ENCODE measurements around the gene PDK4.
"Not testable (repeated sequence)": the region's sequence is repeated elsewhere in the genome, so short reads cannot be mapped to it uniquely, and the experiment has no call there.

PDK4 gene

DNA sequence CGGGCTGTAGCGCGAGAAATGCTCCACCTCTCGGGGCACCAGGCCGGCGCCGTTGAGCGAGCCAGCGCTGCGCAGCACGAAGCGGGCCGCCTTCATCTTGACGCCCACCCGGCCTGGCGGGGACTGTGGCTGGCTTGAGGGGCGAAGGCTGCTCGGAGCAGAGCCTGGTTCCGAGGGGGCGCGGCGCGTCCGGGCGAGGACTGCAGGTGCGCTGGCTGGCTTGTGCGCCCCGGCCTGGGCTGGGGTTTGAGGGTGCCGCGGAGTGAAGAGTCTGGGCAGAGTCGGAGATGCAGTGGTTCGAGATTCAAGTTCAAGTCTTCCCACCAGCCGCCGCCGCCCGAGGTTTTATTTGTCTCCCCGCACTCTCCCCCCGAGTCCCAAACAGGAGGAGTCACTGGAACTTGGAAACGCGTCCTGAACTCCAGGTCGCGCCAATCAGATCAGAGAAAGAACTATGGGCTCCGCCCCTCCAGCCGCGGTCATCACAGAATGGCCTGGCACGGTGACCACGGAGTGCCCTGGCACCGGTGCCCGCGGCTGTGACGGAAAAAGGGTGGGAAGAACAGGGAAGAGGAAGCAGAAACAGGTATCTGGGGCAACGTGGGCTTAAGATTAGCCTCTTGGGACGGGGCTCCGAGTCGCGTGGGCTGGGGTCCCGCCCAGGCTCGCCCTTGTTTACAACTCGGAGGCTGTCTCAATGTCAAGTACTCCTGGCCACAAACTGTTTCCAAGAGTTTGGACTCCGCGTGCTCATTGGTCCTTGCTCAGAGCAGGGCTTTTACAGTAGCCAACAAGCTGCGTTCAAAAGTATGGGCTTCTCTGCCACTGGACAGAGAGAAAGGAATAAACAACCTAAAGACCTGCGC is at the start of gene PDK4:
Gene PDK4, minus strand, starts transcription at position 319 of the 866 bp plus-strand sequence. Its CDS starts 223 bp downstream, at position 96.
- DNase-seq, result peak; percentile 56

DNA sequence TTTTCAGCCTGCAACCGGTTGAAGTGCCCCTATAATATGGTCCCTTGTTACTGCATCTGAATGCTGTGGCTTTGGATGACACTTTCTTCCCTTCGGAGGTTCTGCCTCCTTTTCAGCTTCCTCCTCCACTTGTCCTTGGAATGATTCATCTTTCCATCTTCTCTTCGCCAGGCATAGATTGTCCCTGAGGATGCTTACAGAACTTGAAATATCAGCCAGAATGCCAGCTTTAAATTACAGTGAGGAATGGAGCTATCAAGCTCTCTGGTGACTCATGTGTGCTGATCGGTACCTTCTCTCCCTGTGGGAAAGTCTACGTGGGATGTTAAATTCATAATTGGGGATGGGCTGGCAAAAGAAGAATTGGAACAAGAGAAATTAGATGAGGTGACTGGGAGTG is 45.9 kb upstream of the PDK4 start:
- no peak for DNase-seq

DNA sequence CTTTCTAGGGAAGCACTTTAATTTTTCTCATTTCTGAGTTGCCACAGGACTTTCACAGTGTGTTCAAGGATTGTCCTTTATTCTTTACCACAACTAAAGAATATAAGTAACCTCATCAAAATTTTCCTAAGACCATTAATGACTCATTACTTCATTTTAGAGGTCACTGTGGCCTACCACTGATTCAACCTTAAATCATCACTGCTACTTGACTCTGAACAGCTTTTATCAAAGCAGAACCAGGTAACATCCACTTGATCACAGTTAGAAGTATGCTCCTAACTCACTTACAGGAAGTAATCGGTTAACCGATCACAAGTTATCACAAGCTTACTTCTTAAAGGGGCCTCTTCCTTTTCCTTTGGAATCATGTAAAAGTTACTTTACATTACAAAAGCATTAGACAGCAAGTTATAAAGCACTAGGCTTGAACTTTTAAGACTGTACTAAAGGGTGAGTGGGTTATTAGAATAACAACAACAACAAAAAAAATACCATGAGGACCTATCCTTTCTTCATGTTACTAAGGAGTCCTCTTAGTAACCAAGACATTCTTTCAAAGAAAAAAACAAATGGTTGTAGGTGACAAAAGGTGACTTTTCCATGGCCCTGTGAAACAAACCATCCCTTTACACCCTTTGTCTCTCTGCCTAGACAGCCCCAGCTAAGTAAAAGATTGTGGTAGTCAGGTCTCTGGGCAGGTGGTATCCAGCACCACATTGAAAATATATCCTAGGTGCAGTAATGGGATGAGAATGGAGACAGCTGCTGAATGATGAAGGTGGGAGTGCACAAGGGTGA is 40.0 kb upstream of the PDK4 start:
- no peak for DNase-seq

DNA sequence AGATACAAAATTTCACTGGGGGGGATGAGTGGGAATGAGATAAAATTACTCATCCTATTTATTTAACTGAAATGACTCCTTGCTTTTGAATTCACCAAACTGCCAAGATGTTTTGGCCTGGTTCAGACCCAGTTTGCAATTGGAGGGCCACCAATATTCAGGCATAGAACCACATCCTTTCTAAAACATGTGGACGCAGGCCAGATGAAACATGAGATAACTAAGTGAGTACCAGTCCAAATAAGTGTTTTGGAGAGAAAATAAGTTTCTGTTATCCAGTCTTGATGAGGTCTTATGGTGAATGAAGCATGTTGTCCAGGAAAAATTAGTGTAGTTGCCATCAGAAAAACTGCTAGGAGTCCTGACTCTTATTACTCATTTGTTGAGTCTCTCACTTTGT is 36.3 kb upstream of the PDK4 start:
- DNase-seq, result no peak

DNA sequence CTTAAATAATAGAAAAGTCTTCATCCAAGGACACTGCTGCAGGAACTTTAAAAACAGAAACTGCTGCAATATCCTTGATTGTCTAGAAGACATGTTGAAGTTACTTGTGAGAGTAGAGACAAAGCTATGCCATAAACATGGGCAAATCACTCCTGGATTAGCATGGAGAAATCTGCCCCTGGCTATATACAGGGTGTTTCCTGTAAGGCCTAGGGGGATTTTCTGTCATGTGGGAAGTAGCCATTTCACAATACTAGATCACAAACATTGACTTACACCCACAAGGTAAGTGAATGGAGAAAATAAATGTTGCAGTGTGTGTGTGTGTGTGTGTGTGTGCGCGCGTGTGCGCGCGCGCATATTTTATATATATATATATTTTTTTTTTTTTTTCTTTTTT is 35.2 kb upstream of the PDK4 start:
- DNase-seq, result no peak

DNA sequence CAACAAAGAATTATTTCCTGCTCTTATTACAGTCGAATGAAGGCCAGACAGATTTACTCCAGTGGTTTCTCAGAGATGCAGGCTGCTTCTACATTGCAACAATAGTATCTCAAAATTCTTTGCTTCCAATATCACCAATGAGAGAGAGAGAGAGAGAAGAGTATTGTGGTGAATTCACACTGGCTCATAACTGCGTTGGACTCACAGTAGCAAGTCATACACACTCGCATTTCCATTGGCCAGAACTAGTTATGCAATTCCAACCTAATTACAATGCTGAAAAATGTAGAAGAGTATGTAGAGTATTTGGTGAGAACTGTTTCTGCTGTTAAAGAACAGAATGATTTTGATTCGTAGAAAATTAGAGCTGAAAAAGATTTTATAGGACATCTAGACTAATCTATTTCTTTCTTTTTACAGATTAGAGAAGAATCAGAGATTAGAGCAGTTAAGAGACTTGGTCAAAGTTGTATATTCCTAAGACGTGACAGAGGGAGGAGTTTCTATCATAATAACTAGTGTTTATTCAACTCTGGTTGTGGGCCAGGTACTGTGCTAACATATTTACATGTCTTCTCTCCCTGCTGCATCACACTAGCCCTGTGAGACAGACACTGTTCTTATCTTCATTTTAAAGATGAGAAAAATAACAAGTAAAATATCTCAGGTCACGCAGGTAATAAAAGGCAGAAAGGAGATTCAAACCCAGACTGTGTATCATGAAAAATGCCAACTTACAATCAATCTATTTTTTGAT is 34.6 kb upstream of the PDK4 start:
- no peak for DNase-seq

DNA sequence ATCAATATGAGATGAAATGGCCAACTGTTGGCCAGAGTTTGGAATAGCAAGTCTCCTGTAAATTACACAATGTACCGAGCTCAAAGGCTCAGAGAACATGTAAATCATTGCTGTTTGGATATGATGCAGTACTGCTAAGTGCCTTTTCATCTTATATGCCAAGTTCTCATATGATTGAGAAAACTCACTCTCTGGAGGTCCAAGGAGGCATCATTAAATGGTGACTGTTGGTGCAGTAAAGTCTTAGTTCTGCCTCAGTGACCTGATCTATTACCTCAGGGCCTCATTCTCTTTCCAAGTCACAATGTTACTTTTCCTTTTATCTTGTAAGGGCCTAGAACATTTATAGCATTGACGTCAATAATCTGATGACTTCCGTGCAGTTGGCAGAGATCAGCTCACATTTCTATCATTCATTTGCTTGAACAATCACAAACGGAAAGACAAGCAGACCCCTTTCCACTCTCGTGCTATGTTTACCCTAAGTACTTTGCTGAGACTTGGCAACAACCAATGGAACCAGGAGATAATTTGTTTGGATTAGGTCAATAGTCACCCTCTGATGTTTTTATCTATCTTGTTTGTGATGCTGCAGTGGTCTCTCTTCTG is 32.6 kb upstream of the PDK4 start:
- DNase-seq, result peak; percentile 51

DNA sequence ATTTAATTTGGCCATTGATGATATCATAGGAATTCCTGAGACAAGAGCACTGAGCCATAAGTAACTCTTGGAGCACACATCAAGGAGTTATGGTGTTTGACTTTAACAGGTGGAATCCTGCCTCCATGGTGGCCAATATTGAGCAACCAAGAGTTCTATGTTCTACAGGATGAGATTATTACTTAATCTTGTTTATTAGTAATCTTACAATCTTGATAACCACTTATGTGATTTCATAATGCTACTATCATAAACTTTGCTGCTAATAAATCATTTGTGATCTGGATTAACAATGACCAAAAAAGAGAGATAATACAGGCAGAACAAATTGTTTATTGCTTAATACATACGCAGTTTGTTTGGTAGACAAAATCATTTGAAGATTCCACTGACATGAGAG is 27.5 kb upstream of the PDK4 start:
- DNase-seq, result no peak

DNA sequence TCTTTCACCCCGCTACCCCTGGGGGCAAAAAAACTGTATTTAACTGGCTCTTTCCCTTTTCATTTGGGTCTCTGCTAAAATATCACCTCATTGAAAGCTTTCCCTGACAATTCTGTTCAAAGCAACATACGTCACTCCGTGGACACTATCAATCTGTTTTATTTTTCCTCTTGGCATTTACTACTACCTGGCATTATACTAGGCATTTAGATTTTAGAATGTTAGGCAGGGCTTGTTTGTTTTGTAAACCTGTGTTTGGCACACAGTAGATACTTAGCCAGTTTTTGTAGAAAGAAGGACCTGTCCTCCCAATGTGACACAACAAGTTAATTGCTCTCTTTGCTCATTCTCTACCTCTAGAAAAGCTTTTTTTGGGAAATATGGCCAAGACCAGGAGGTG is 26.5 kb upstream of the PDK4 start:
- no peak for DNase-seq

DNA sequence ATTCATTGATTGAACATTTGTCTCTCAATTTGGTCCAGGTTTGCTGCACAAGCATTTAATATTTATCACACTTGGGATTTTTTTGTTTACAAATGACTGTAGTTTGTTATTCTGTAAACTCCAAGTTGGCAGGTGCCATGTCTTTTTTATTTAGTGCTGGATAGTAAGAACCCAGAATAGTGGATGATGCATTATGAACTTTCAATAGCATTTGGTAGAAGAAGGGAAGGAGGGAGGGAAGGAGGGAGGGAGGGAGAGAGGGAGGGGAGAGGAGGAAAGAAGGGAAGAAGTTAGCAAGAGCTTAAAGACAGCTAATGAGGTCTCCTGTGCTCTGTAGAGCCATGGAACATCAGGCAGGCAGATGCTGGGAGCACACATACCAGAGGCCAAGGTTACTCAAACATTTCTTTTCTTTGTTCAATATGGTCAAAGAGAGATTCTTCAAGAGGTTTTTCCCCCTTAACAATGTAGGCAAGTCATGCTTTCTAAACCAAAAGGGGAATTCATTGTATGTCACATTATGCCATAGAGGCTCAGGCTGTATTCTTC is 25.8 kb upstream of the PDK4 start:
- DNase-seq, result no peak

DNA sequence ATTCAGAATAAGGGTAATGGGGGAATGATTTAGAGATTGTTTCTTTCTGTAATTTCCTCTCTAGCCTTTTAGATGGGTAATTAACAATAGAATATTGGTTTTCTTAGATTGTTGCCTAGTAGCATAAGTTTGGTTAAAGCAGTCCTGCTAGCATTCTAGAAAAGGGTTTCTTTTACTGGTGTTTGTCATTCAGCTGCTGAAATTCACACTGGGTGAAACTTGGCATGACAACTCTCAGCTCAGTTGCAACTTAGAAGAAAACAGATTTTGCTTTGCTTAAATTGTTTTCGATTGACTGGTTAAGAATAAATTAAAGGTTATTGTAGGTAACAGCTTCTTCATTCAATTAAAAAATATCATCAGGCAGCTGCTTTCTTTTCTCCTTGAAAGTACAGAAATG is 25.1 kb upstream of the PDK4 start:
- DNase-seq, result no peak

DNA sequence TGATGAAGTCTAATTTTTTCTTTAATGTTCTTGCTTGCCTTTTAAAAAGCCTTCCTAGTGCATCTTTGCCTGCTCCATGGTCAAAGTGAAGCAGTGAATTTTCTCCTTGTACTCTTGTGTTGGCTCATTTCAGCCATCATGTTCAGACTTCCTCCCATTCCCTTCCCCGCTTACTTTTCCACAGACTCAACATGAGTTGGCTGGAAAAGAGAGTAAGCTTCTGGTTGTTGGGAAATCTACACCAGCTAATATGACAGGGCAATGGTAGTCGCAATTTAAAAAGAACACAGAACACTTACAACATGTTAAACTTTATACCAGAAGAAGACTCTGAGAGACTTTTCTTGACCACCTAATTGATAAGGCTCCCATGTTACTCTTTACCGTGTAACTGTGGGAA is 24.3 kb upstream of the PDK4 start:
- DNase-seq, result no peak

DNA sequence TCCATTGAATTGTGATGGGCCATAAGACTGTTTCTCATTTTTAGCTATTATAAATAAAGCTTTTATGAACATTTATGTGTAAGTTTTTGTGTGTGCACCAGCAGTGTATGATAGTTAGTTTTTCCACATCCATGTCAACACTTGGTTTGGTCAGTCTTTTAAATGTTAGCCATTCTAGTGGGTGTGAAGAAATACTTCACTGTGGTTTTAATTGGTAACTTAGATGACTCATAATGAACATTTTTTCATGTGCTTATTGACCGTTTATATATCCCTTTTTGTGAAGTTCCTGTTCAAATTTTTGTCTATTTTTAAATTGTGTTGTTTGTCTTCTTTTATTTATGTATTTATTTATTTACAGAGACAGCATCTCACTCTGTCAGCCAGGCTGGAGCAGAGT is 23.6 kb upstream of the PDK4 start:
- no peak for DNase-seq

DNA sequence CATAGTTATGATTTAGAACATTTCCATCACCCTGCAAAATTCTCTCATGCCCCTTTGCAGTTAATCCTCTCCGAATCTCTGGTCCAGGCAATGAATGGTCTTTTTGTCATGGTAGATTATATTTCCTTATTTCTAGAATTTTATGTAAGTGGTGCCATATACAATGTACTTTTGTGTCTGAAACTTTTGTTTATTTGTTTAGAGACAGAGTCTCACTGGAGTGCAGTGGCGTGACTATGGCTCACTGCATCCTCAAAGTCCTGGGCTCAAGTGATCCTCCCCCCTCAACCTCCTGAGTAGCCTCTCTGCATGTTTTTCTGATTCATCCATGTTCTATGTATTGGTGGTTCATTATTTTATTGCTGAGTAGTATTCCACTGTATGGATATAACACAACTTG is 23.2 kb upstream of the PDK4 start:
- no peak for DNase-seq

DNA sequence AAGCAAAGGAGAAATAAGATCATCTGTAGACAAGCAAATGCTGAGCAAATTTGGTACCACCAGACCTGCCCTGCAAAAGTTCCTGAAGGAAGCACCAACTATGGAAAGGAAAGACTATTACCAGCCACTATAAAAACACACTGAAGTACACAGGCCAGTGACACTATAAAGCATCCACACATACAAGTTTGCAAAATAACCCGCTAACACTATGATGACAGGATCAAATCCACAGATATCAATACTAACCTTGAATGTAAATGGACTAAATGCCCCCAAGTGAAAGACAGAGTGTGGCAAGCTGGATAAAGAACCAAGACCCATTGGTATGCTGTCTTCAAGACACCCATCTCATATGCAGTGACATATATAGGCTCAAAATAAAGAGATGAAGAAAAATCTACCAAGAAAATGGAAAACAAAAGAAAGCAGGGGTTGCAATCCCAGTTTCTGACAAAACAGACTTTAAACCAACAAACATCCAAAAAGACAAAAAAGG is 18.2 kb upstream of the PDK4 start:
- no peak for DNase-seq

DNA sequence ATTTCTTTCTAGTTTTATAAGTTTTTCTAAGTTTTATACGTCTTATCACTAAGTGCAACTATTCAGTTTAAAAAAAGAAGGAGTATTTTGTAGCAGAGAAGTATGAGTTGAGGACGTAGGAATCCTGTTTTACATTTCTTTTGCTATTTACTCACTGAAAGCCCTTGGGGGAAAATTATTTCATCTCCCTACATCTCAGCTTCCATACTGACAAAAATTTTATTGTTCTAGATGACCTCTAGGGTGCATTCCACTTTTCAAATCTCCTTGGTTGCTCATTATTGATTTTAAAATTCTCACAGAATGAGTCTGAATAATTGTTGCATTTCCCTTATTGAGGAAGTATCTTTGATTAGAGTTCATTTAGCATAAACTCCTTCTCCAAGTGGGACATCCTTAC is 14.9 kb upstream of the PDK4 start:
- no peak for DNase-seq

DNA sequence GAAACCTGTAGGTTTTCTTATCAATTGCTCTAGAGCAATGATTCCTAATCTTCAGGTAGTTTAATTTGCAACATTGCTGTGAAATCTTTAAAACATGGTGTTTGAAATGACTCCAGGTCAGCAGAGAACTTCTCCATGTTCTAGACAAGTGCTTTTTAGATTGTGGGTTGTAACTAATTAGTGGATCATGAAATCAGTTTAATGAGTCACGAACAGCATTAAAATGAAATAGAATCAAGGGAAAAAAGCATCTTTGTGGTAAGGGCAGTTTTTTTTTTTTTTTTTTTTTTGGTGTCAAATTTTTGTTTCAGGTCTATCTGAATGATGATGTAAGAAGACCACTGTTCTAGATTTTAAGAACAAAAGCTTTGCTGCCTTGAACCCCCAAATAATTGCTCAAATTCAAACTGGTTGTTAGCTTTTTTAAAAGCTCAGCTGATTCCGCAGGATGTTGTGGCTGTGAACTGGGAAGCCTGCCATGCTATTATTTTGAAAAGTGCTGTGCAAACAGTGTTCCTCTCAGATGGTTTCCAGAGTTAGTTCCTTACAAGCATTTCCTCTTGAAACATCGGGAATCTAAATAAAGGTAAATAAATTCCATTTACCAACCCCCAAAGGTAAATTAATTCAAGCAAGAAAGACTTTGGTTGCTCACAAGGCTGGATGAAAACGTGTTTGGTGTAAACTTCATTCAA is 13.1 kb upstream of the PDK4 start:
- peak; percentile 71 for DNase-seq

DNA sequence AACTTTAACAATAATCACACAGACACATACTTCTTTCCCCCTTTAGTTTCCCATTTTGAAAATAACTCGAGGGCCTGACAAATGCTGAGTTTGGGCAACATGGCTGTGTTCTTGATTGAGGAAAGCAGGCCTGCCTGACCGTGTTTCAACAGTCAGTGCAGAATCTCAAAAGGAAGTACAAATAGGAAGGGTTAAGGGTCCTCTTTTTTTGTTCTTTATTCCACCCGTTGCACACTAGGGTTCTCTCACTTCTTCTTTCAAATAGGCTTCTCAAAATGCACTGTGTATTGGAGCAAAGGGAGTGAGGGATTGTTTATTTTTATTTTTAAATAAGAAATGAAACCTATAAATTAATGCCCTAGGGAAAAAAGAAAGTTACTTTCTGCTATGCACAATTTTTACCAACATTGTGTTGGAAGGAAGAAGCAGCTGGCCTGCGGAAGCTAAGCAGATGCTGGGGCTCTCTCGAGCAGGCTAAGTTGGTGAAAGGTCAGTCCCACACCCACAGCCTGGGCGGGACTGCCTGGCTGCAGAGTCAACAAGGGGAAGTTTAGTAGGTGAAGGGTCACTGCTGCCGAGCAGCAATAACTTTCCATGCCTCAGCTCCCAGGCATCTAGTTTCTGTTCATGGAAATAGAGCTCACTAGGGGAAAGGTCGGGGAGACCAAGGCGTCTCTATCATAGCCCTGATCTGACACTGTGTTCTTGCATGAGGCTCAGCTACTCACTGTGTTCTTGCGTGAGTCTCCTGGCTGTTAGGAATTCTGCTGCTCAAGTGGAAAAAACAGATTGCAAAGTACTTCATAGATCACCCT is 12.2 kb upstream of the PDK4 start:
- no peak for DNase-seq

DNA sequence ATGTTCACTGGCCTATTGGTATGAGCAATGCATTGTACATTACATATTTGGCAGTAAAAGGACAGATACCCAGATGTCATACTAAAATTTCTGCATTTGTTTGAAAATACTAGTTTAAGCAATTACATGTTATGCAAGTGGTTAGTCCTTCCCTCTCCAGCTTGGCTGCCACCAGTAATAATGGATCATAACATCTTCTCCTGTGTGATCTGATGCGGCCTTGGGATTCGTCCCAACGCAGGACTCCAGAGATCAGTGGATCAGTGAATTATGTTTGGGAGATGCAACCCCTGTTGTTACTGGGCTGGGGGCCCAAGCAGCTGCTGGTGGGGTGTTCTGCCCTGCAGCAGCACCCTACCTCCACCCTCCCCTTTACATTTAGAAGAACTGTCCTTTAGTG is 11.2 kb upstream of the PDK4 start:
- no peak for DNase-seq

DNA sequence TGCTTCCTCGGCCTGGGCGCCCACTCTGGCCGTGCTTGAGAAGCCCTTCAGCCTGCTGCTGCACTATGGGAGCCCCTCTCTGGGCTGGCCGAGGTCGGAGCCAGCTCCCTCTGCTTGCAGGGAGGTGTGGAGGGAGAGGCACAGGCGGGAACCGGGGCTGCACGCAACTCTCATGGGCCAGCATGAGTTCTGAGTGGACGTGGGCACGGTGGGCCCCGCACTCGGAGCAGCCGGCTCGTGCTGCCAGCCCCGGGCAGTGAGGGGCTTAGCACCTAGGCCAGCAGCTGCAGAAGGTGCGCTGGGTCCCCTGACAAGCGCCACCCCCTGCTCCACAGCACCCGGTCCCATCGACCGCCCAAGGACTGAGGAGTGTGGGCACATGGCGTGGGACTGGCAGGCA is 9.0 kb upstream of the PDK4 start:
- DNase-seq, result no peak

DNA sequence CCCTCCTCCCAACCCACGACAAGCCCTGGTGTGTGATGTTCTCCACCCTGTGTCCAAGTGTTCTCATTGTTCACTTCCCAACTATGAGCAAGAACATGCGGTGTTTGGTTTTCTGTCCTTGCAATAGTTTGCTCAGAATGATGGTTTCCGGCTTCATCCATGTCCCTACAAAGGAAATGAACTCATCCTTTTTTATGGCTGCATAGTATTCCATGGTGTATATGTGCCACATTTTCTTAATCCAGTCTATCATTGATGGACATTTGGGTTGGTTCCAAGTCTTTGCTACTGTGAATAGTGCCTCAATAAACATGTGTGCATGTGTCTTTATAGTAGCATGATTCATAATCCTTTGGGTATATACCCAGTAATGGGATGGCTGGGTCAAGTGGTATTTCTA is 8.5 kb upstream of the PDK4 start:
- DNase-seq, result not testable (repeated sequence)
